Osteoblast (primary cell): ENCODE measurements around the gene PLCL1. TPM values are rescaled to one million over a fixed set of nuclear protein-coding genes. Genes with fewer than 3 reads are reported as not detected.
"Not testable (repeated sequence)": the region's sequence is repeated elsewhere in the genome, so short reads cannot be mapped to it uniquely, and the experiment has no call there.

ENCODE experiments used
- DNase-seq: peaks from one replicate; pipeline ENCODE4 v3.0.0; 2011; ENCODE audit warnings: low spot score, mixed read lengths; ENCODE audit not compliant: insufficient read length; ENCODE audit errors: missing footprints
- H2AFZ ChIP-seq: 2 replicates; pipeline ENCODE4 v1.6.0; 2011; ENCODE audit warnings: mild to moderate bottlenecking, low read length
- H3K27ac ChIP-seq: 2 replicates; pipeline ENCODE4 v1.5.1; 2011; ENCODE audit warnings: mild to moderate bottlenecking, low read depth, low read length, moderate library complexity
- H3K27me3 ChIP-seq: 2 replicates; pipeline ENCODE4 v1.6.0; 2012; ENCODE audit warnings: mild to moderate bottlenecking, control low read depth, inconsistent platforms, low read length, moderate library complexity; ENCODE audit not compliant: insufficient read depth
- H3K36me3 ChIP-seq: 2 replicates; pipeline ENCODE4 v1.5.1; 2011; ENCODE audit warnings: mild to moderate bottlenecking, low read length, control low read depth, moderate library complexity; ENCODE audit not compliant: insufficient read depth
- H3K4me1 ChIP-seq: 2 replicates; pipeline ENCODE4 v1.5.1; 2011; ENCODE audit warnings: mild to moderate bottlenecking, low read length, control low read depth, moderate library complexity; ENCODE audit not compliant: insufficient read depth
- H3K4me2 ChIP-seq: 2 replicates; pipeline ENCODE4 v1.6.0; 2011; ENCODE audit warnings: mild to moderate bottlenecking, low read length; ENCODE audit not compliant: insufficient read depth
- H3K4me3 ChIP-seq: fragments of 200-600 bp; sonication (generic); 3 replicates; pipeline ENCODE4 v1.5.1; 2012; ENCODE audit warnings: mild to moderate bottlenecking, low read length, inconsistent platforms; ENCODE audit not compliant: insufficient read depth
- H3K79me2 ChIP-seq: 2 replicates; pipeline ENCODE4 v1.6.0; 2012; ENCODE audit warnings: mild to moderate bottlenecking, low read length, control low read depth, inconsistent platforms; ENCODE audit not compliant: insufficient read depth
- H3K9me3 ChIP-seq: 2 replicates; pipeline ENCODE4 v1.5.1; 2011; ENCODE audit warnings: low read depth, low read length, control low read depth
- H4K20me1 ChIP-seq: 2 replicates; pipeline ENCODE4 v1.6.0; 2012; ENCODE audit warnings: mild to moderate bottlenecking, low read length, control low read depth; ENCODE audit not compliant: insufficient read depth
- CTCF ChIP-seq: IDR thresholded peaks from 2 replicates; pipeline ENCODE4 v1.5.1; 2011; ENCODE audit warnings: mild to moderate bottlenecking, low read depth, low read length, moderate library complexity; ENCODE audit errors: extremely low read depth
- total RNA-seq: library from RNA; depleted of rRNA; stranded (reverse); fragments of >200 nt; gene quantifications from 2 replicates; pipeline ENCODE4 v1.2.3, GENCODE V29; 2012

Gene PLCL1
- total RNA-seq, 1 donor: 4.0 TPM

DNA sequence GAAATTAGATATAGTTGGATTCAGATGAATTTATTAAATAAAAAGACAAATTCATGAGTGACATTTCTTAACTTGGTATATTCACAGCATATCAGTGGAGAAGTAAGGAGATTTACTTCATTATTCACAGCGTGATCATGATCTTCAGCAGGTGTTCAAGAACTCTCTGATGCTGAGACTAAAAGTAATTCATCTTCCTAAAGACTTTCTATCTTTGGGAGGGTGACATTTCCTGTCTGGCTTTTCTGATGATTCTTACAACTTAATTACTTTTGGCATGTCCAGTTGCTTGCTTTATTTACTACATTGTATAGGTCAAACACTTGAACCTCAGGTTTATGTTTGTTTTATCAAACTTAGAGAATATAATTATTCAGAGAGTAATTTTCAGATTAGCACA lies 224.6 kb downstream of the PLCL1 start:
- no peaks in the 10 kb centered on the region for H3K36me3 ChIP-seq
- no peak overlapping the region for H3K27ac ChIP-seq
- no peaks in the 10 kb centered on the region for H3K4me1 ChIP-seq
- H3K27me3 ChIP-seq: no peaks in the 10 kb centered on the region
- H3K79me2 ChIP-seq: no peaks in the 10 kb centered on the region
- H2AFZ ChIP-seq: no peak overlapping the region
- no peaks in the 10 kb centered on the region for H4K20me1 ChIP-seq
- no peaks in the 10 kb centered on the region for H3K9me3 ChIP-seq
- no peak overlapping the region for H3K4me2 ChIP-seq
- H3K4me3 ChIP-seq: no peak overlapping the region
- no peak for TF ChIP-seq CTCF
- DNase-seq: no peak

GRCh38 chr2:198029576-198029975 lies 225.2 kb downstream of the PLCL1 start:
- H4K20me1 ChIP-seq, H3K27ac ChIP-seq, H3K27me3 ChIP-seq, H3K4me2 ChIP-seq, DNase-seq, H3K79me2 ChIP-seq, H3K4me1 ChIP-seq, H3K36me3 ChIP-seq, H2AFZ ChIP-seq, H3K4me3 ChIP-seq, H3K9me3 ChIP-seq: not testable (repeated sequence)

DNA sequence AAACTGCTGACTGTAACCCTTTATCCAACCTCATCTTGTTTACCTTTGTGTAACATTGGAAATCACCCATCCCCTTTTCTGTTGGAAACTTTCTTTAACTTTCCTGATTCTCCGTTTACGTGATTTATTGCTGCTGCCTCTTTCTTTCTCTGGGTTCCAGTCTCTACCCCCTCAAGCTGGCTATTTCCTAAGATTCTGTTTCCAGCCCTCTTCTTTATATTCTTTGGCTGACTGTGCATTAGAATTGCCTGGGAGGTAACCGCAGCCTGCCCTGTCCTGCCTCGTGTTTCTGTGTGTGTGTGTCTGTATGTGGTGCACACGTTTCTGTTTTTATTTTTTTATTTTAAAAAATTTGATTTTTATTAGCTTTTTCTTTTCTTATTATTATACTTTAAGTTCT lies 229.2 kb downstream of the PLCL1 start:
- TF ChIP-seq CTCF: no peak
- DNase-seq: no peak
- no peaks in the 10 kb centered on the region for H3K36me3 ChIP-seq
- H3K4me1 ChIP-seq: no peaks in the 10 kb centered on the region
- no peak overlapping the region for H2AFZ ChIP-seq
- H3K27ac ChIP-seq: no peak overlapping the region
- no peaks in the 10 kb centered on the region for H3K9me3 ChIP-seq
- no peaks in the 10 kb centered on the region for H3K27me3 ChIP-seq
- H3K4me2 ChIP-seq: no peak overlapping the region
- no peak overlapping the region for H3K4me3 ChIP-seq
- no peaks in the 10 kb centered on the region for H3K79me2 ChIP-seq
- no peaks in the 10 kb centered on the region for H4K20me1 ChIP-seq

DNA sequence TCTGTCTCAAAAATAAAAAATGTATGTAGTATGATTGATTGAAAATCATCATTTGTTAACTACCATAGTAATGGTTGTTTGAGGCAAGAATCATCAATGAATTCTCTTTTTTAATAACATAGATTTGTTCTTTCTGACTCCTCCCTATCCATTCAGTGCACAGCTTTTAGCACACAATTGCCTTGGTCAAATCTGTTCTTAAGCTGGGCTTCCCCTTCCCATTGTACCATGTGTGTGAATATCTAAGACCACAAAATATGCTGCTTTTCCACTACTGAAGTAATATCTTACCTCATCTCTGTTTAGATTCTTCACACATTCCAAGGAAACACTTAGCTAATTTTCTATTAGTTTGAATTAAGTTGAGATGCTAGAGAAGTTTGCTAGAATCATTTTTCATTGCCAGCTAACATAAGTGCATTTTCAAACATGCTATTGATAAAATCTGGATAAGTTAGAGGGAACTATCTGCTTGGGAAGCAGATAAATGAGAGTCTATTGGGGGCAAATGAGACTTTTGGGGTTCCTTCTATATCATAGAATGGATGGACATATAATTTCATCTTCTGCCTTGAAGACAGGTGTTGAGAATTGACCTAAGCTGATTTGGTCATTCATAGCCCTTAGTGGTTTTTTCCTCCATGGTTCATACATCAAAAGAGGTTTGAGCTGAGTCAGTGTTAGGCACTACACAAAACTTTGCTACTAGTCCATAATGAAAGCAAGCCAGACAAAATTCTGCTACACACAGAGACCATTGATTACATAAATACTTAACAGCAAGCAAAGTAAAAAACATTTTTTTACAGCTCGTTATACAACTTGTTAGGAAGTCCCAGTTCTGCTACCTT lies 231.9 kb downstream of the PLCL1 start:
- no peaks in the 10 kb centered on the region for H3K4me1 ChIP-seq

More for the DNA sequence above, 231.9 kb downstream of the PLCL1 start:
- H2AFZ ChIP-seq: no peak overlapping the region
- no peak overlapping the region for H3K4me2 ChIP-seq
- no peaks in the 10 kb centered on the region for H3K79me2 ChIP-seq
- no peak for DNase-seq
- H3K27me3 ChIP-seq: no peaks in the 10 kb centered on the region
- H4K20me1 ChIP-seq: no peaks in the 10 kb centered on the region
- no peak overlapping the region for H3K4me3 ChIP-seq
- no peaks in the 10 kb centered on the region for H3K36me3 ChIP-seq
- H3K9me3 ChIP-seq: no peaks in the 10 kb centered on the region
- no peak overlapping the region for H3K27ac ChIP-seq
- no peak for TF ChIP-seq CTCF
